Measurements from ENCODE around the gene CISD3.
"Not testable (repeated sequence)": the region's sequence is repeated elsewhere in the genome, so short reads cannot be mapped to it uniquely, and the experiment has no call there.

The CISD3 gene

DNA sequence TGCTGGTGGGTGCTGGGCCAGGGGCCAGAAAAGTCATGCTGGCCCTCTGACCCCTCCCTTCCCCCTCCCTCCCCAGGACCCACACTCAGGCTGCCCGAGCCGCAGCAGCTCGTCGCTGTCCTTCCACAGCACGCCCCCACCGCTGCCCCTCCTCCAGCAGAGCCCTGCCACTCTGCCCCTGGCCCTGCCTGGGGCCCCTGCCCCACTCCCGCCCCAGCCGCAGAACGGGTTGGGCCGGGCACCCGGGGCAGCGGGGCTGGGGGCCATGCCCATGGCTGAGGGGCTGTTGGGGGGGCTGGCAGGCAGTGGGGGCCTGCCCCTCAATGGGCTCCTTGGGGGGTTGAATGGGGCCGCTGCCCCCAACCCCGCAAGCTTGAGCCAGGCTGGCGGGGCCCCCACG is 8.3 kb upstream of the CISD3 start:
- no peaks in the 10 kb centered on the region for H3K27me3 ChIP-seq (ENCODE audit: insufficient read depth, low read depth, severe bottlenecking)
- peaks cover 73% of the 10 kb centered on the region for H3K36me3 ChIP-seq
- H3K9me3 ChIP-seq (ENCODE audit: severe bottlenecking) = no peaks in the 10 kb centered on the region
- DNase-seq = no peak
- no peak overlapping the region for H3K4me3 ChIP-seq (ENCODE audit: low read depth, low read length)
- H3K27ac ChIP-seq = no peak overlapping the region
- TF ChIP-seq, protein P1, sequence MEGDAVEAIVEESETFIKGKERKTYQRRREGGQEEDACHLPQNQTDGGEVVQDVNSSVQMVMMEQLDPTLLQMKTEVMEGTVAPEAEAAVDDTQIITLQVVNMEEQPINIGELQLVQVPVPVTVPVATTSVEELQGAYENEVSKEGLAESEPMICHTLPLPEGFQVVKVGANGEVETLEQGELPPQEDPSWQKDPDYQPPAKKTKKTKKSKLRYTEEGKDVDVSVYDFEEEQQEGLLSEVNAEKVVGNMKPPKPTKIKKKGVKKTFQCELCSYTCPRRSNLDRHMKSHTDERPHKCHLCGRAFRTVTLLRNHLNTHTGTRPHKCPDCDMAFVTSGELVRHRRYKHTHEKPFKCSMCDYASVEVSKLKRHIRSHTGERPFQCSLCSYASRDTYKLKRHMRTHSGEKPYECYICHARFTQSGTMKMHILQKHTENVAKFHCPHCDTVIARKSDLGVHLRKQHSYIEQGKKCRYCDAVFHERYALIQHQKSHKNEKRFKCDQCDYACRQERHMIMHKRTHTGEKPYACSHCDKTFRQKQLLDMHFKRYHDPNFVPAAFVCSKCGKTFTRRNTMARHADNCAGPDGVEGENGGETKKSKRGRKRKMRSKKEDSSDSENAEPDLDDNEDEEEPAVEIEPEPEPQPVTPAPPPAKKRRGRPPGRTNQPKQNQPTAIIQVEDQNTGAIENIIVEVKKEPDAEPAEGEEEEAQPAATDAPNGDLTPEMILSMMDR (IDR thresholded peaks at IDR 0.05; ENCODE audit: low read depth, low read length) = no peak

DNA sequence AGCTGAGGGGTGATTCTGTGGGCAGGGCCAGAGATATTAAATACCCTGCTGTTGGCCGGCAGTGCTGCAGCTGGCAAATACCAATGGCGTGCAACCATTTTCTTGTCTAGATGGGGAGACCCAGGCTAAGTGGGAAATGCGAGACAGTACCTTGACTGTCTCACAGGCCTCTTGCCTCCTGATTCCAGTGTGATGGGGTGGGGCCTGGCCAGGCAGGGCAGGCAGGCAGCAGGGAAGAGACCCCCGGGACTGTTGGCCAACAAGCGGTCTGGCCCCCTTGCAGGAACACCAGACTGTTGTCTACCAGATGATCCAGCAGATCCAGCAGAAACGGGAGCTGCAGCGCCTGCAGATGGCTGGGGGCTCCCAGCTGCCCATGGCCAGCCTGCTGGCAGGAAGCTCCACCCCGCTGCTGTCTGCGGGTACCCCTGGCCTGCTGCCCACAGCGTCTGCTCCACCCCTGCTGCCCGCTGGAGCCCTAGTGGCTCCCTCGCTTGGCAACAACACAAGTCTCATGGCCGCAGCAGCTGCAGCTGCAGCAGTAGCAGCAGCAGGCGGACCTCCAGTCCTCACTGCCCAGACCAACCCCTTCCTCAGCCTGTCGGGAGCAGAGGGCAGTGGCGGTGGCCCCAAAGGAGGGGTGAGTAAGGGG is 5.7 kb upstream of the CISD3 start:
- no peak for DNase-seq
- Histone ChIP-seq H3K27ac (no peak overlapping the region), H3K4me3 (ENCODE audit: low read depth, low read length) (no peak overlapping the region), H3K27me3 (ENCODE audit: insufficient read depth, low read depth, severe bottlenecking) (no peaks in the 10 kb centered on the region), H3K9me3 (ENCODE audit: severe bottlenecking) (no peaks in the 10 kb centered on the region), H3K36me3 (peaks cover 55% of the 10 kb centered on the region)
- TF ChIP-seq, protein P1 (IDR thresholded peaks at IDR 0.05; ENCODE audit: low read depth, low read length) = no peak

DNA sequence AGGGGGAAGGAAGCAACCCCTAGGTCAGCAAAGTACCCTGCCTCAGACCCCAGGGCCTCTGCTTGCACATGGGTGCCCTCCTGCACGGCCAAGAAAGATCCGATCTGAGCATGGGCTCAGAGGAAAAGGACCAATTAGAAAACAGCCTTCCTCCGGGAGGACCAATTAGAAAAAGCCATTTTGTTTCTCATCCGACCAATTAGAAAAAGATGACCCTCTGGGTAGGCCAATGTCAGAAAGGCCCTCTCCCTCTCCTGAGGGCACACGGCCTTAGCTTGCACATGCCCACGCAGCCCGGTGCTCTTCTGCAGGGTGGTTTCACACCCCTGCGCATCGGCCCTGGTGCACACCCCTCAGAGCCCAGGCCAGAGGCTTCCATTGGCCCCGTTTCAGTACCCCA is 5.1 kb upstream of the CISD3 start:
- Histone ChIP-seq H3K27ac (no peak overlapping the region), H3K36me3 (peaks cover 50% of the 10 kb centered on the region), H3K27me3 (ENCODE audit: insufficient read depth, low read depth, severe bottlenecking) (no peaks in the 10 kb centered on the region), H3K4me3 (ENCODE audit: low read depth, low read length) (no peak overlapping the region), H3K9me3 (ENCODE audit: severe bottlenecking) (no peaks in the 10 kb centered on the region)
- TF ChIP-seq, protein P1 (IDR thresholded peaks at IDR 0.05; ENCODE audit: low read depth, low read length) = no peak
- DNase-seq = no peak

DNA sequence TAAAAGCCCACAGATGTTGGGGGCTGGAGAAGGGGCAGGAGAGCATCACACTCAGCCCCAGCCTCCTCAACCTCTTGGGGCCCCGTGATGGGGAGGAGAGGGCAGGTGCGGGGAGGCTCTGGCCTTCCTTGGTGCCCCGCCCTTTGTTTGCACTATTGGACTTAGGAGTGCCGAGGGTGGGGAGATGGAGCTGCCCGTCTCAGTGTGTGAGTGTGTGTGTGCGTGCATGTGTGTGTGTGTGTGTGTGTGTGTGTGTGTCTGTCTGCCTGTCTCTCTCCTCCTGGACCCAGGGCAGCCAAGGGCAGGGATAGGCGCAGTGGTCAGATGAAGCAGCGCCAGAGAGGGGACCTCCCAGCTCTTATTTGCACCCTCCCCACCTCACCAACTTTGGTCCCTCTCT is 4.0 kb upstream of the CISD3 start:
- H3K27me3 ChIP-seq (ENCODE audit: insufficient read depth, low read depth, severe bottlenecking); H3K4me3 ChIP-seq (ENCODE audit: low read depth, low read length); DNase-seq; H3K27ac ChIP-seq; H3K9me3 ChIP-seq (ENCODE audit: severe bottlenecking): not testable (repeated sequence)
- H3K36me3 ChIP-seq = peaks cover 41% of the 10 kb centered on the region

DNA sequence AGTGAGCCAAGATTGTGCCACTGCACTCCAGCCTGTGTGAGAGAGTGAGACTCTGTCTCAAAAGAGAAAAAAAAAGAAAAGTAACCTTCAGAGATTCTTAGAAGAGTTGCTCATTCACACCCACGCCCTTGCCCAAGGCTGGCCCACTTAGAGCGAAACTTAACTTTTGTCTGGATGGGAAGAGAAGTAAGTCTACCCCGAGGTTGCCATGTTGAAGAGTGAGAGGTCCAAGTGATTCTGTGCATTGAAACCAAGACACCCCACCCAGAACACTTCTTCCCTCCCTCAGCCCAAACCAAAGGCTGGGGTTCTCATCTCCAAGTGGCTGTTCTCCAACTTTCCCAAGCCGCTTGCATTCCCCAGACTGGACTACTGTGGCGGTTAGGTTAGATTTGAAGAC is 2.4 kb upstream of the CISD3 start:
- Histone ChIP-seq H3K4me3 (ENCODE audit: low read depth, low read length) (no peak overlapping the region), H3K27me3 (ENCODE audit: insufficient read depth, low read depth, severe bottlenecking) (no peaks in the 10 kb centered on the region), H3K36me3 (peaks cover 41% of the 10 kb centered on the region), H3K9me3 (ENCODE audit: severe bottlenecking) (no peaks in the 10 kb centered on the region), H3K27ac (no peak overlapping the region)
- TF ChIP-seq, protein P1 (IDR thresholded peaks at IDR 0.05; ENCODE audit: low read depth, low read length) = no peak
- no peak for DNase-seq

DNA sequence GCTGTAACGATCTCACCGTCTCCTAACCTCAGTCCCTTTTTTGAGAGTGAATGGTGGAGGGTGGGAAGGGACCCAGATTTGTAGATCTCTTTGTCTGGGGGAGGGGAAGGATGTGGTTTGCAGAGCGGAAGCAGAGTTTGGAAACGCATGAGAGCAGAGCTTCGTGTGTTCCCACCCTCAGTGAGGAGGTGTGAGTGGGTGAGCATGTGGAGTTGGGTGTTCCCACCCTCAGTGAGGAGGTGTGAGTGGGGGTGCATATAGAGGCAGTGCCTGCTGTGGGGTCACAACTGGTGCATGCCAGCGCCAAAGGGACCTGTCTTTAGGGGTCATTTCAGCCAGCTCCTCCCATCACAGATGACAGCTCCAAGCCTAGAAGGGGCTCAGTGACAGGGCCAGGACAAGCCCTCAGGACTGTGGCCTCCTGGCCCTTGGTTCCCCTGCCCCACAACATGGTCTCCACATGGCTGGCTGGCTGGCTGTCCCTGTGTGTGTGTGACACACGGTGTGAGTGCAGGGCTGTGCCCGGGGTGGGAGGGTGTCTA is 1.8 kb upstream of the CISD3 start:
- Histone ChIP-seq H3K27ac (no peak overlapping the region), H3K4me3 (ENCODE audit: low read depth, low read length) (no peak overlapping the region), H3K36me3 (peaks cover 40% of the 10 kb centered on the region), H3K27me3 (ENCODE audit: insufficient read depth, low read depth, severe bottlenecking) (no peaks in the 10 kb centered on the region), H3K9me3 (ENCODE audit: severe bottlenecking) (no peaks in the 10 kb centered on the region)
- TF ChIP-seq, protein P1 (IDR thresholded peaks at IDR 0.05; ENCODE audit: low read depth, low read length) = no peak
- no peak for DNase-seq

All from WERI-Rb-1 (cell line).